ENCODE measurements around the gene TNFSF8.

The TNFSF8 gene

DNA sequence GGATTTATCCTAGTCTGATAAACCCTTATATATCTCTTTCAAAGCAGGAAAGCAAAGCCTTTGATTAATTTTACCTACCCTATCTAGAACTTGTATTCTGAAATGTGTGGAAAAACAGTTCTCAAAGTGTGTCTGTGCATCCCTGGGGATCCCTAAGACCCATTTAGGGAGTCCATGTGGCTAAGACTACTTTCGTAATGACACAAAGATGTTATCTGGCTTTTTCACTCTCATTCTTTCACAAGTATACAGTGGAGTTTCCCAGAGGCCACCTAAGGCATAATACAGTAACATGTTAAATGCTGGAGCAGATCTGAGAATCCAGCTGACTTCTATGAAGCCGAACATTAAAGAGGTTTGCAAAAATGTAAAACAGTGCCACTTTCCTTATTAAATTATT, 70.2 kb downstream of the TNFSF8 start:
- no peak for TF ChIP-seq RAD21 (IDR thresholded peaks at IDR 0.05; ENCODE audit: low read depth)
- TF ChIP-seq TAF1 (IDR thresholded peaks at IDR 0.05; ENCODE audit: low read depth), result no peak
- TF ChIP-seq NFIC (IDR thresholded peaks at IDR 0.05), result no peak
- no peak for TF ChIP-seq ZBTB7A (IDR thresholded peaks at IDR 0.05; ENCODE audit: low read depth)
- no peak for TF ChIP-seq YY1 (IDR thresholded peaks at IDR 0.05; ENCODE audit: low read depth)
- TF ChIP-seq TEAD4 (IDR thresholded peaks at IDR 0.05), result no peak
- TF ChIP-seq CREB1 (IDR thresholded peaks at IDR 0.05; ENCODE audit: low read depth), result no peak
- no peak for TF ChIP-seq TCF12 (IDR thresholded peaks at IDR 0.05; ENCODE audit: low read depth)
- no peak for TF ChIP-seq EGR1 (IDR thresholded peaks at IDR 0.05)
- TF ChIP-seq CEBPB (IDR thresholded peaks at IDR 0.05), result no peak
- TF ChIP-seq FOXM1 (IDR thresholded peaks at IDR 0.05; ENCODE audit: borderline replicate concordance, low read depth), result no peak
- no peak for TF ChIP-seq MAX (IDR thresholded peaks at IDR 0.05)
- TF ChIP-seq EP300 (IDR thresholded peaks at IDR 0.05; ENCODE audit: borderline replicate concordance), result no peak
- TF ChIP-seq, protein P1, sequence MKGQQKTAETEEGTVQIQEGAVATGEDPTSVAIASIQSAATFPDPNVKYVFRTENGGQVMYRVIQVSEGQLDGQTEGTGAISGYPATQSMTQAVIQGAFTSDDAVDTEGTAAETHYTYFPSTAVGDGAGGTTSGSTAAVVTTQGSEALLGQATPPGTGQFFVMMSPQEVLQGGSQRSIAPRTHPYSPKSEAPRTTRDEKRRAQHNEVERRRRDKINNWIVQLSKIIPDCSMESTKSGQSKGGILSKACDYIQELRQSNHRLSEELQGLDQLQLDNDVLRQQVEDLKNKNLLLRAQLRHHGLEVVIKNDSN (IDR thresholded peaks at IDR 0.05), result no peak
- TF ChIP-seq, protein P2, sequence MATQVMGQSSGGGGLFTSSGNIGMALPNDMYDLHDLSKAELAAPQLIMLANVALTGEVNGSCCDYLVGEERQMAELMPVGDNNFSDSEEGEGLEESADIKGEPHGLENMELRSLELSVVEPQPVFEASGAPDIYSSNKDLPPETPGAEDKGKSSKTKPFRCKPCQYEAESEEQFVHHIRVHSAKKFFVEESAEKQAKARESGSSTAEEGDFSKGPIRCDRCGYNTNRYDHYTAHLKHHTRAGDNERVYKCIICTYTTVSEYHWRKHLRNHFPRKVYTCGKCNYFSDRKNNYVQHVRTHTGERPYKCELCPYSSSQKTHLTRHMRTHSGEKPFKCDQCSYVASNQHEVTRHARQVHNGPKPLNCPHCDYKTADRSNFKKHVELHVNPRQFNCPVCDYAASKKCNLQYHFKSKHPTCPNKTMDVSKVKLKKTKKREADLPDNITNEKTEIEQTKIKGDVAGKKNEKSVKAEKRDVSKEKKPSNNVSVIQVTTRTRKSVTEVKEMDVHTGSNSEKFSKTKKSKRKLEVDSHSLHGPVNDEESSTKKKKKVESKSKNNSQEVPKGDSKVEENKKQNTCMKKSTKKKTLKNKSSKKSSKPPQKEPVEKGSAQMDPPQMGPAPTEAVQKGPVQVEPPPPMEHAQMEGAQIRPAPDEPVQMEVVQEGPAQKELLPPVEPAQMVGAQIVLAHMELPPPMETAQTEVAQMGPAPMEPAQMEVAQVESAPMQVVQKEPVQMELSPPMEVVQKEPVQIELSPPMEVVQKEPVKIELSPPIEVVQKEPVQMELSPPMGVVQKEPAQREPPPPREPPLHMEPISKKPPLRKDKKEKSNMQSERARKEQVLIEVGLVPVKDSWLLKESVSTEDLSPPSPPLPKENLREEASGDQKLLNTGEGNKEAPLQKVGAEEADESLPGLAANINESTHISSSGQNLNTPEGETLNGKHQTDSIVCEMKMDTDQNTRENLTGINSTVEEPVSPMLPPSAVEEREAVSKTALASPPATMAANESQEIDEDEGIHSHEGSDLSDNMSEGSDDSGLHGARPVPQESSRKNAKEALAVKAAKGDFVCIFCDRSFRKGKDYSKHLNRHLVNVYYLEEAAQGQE (IDR thresholded peaks at IDR 0.05; ENCODE audit: low read depth), result no peak

GRCh38 chr9:114856942-114857315, 73.5 kb downstream of the TNFSF8 start:
- TF ChIP-seq TCF12 (IDR thresholded peaks at IDR 0.05; ENCODE audit: low read depth), result no peak
- TF ChIP-seq, protein P1 (IDR thresholded peaks at IDR 0.05), result no peak
- TF ChIP-seq TEAD4 (IDR thresholded peaks at IDR 0.05), result no peak
- TF ChIP-seq MAX (IDR thresholded peaks at IDR 0.05), result no peak
- TF ChIP-seq TAF1 (IDR thresholded peaks at IDR 0.05; ENCODE audit: low read depth), result no peak
- TF ChIP-seq, protein P2 (IDR thresholded peaks at IDR 0.05; ENCODE audit: low read depth), result no peak
- TF ChIP-seq YY1 (IDR thresholded peaks at IDR 0.05; ENCODE audit: low read depth), result no peak
- TF ChIP-seq CREB1 (IDR thresholded peaks at IDR 0.05; ENCODE audit: low read depth), result no peak
- TF ChIP-seq EGR1 (IDR thresholded peaks at IDR 0.05), result no peak

DNA sequence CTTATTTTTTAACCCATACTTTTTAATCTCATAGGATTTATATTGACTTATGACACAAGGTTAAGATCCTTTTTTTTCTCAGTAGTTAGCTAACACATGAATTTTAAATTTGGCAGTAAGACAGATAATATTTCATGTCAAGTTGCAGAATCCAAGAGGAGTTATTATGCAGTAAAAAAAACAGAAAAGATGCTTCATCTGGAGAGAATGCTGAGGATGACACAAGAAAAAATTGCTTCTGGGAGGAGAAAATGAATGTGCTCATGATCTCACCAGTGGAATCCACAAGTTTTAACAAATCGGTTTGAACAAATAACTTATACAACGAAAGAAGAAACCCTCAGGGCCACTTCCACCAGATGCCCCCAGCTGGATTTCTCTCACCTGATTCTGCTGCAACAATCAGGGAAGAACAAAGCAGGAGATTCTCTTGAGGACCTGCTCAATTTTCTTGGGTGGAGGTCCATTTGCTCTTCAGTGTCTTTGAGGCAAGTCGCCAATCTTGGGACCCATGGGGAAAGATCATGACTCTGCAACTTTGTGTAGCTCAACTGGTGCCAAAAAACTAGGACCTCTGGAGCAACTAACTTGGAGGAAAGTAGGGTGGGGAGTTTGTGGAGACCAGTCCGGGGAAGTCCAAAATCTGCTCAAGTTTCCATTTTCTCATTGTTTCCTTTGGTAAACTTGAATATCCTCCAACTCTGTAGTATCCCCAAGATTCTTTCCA, 74.0 kb downstream of the TNFSF8 start:
- TF ChIP-seq, protein P1 (IDR thresholded peaks at IDR 0.05), result no peak
- TF ChIP-seq EP300 (IDR thresholded peaks at IDR 0.05; ENCODE audit: borderline replicate concordance) (no peak), ZBTB7A (IDR thresholded peaks at IDR 0.05; ENCODE audit: low read depth) (no peak), CREB1 (IDR thresholded peaks at IDR 0.05; ENCODE audit: low read depth) (no peak), FOXM1 (IDR thresholded peaks at IDR 0.05; ENCODE audit: borderline replicate concordance, low read depth) (no peak)

GRCh38 chr9:114855488-114855887, 74.9 kb downstream of the TNFSF8 start:
- TF ChIP-seq, protein P1 (IDR thresholded peaks at IDR 0.05), result no peak
- no peak for TF ChIP-seq NFIC (IDR thresholded peaks at IDR 0.05)
- no peak for TF ChIP-seq EGR1 (IDR thresholded peaks at IDR 0.05)
- no peak for TF ChIP-seq TEAD4 (IDR thresholded peaks at IDR 0.05)
- TF ChIP-seq RAD21 (IDR thresholded peaks at IDR 0.05; ENCODE audit: low read depth), result no peak
- TF ChIP-seq CEBPB (IDR thresholded peaks at IDR 0.05), result no peak
- no peak for TF ChIP-seq CREB1 (IDR thresholded peaks at IDR 0.05; ENCODE audit: low read depth)
- no peak for TF ChIP-seq MAX (IDR thresholded peaks at IDR 0.05)

- TF ChIP-seq TEAD4 (IDR thresholded peaks at IDR 0.05) (no peak), FOXM1 (IDR thresholded peaks at IDR 0.05; ENCODE audit: borderline replicate concordance, low read depth) (no peak), TCF12 (IDR thresholded peaks at IDR 0.05; ENCODE audit: low read depth) (no peak), EGR1 (IDR thresholded peaks at IDR 0.05) (no peak), EP300 (IDR thresholded peaks at IDR 0.05; ENCODE audit: borderline replicate concordance) (no peak), RAD21 (IDR thresholded peaks at IDR 0.05; ENCODE audit: low read depth) (no peak), YY1 (IDR thresholded peaks at IDR 0.05; ENCODE audit: low read depth) (no peak), TAF1 (IDR thresholded peaks at IDR 0.05; ENCODE audit: low read depth) (no peak), ZBTB7A (IDR thresholded peaks at IDR 0.05; ENCODE audit: low read depth) (no peak), NFIC (IDR thresholded peaks at IDR 0.05) (no peak), MAX (IDR thresholded peaks at IDR 0.05) (no peak), CEBPB (IDR thresholded peaks at IDR 0.05) (no peak), CREB1 (IDR thresholded peaks at IDR 0.05; ENCODE audit: low read depth) (no peak)
- TF ChIP-seq, protein P1 (IDR thresholded peaks at IDR 0.05), result no peak
- TF ChIP-seq, protein P2 (IDR thresholded peaks at IDR 0.05; ENCODE audit: low read depth), result no peak
Measured at GRCh38 chr9:114854736-114855355, 75.5 kb downstream of the TNFSF8 start.

Measured in Ishikawa (cell line).